HepG2 (cell line): Measurements from ENCODE around the gene UBALD1. TPM values are rescaled to one million over a fixed set of nuclear protein-coding genes. Genes with fewer than 3 reads are reported as not detected.

Source experiments
- BHLHE40 ChIP-seq: IDR thresholded peaks from 2 replicates; pipeline ENCODE4 v1.6.1; 2011; ENCODE audit warnings: low read length, improper control_type of control experiment
- GABPB1 ChIP-seq: IDR thresholded peaks from 2 replicates; pipeline ENCODE4 v1.6.1; 2016; ENCODE audit warnings: mild to moderate bottlenecking, missing genetic modification reagents, moderate library complexity, missing compliant biosample characterization
- JARID2 ChIP-seq: sonication (generic); formaldehyde crosslinking; IDR thresholded peaks from 2 replicates; pipeline ENCODE4 v1.8.1; 2023; ENCODE audit warnings: missing genetic modification reagents, inconsistent platforms; ENCODE audit not compliant: insufficient replicate concordance
- MAX ChIP-seq: IDR thresholded peaks from 2 replicates; pipeline ENCODE4 v1.6.1; 2012; ENCODE audit warnings: inconsistent platforms
- NFE2 ChIP-seq: sonication (generic); formaldehyde crosslinking; IDR thresholded peaks from 2 replicates; pipeline ENCODE4 v1.4.0; 2020; ENCODE audit warnings: missing genetic modification reagents
- NFIC ChIP-seq: IDR thresholded peaks from 2 replicates; pipeline ENCODE4 v1.6.1; 2012; ENCODE audit warnings: mild to moderate bottlenecking, low read length, inconsistent platforms
- NONO ChIP-seq, 2 experiments: fragments of 450-650 bp in 1 of 2; sonication (generic) in 1 of 2; formaldehyde crosslinking in 1 of 2; IDR thresholded peaks in 1 of 2; conservative IDR thresholded peaks in 1 of 2; 2 replicates each; pipeline versions ENCODE4 v1.6.1 to v1.8.0; 2017 to 2022; ENCODE audit warnings: mild to moderate bottlenecking in 1 of 2, missing genetic modification reagents in 1 of 2, moderate library complexity in 1 of 2
- PRDM15 ChIP-seq: sonication (generic); formaldehyde crosslinking; IDR thresholded peaks from 2 replicates; pipeline ENCODE4 v1.4.0; 2020; ENCODE audit warnings: missing genetic modification reagents
- REST ChIP-seq, 2 experiments: IDR thresholded peaks; 2 replicates each; pipeline ENCODE4 v1.6.1; 2011 to 2012; ENCODE audit warnings: low read length in 2 of 2, borderline replicate concordance in 1 of 2, low read depth in 1 of 2, mild to moderate bottlenecking in 1 of 2, moderate library complexity in 1 of 2
- SMYD3 ChIP-seq: sonication (generic); formaldehyde crosslinking; IDR thresholded peaks from 2 replicates; pipeline ENCODE4 v1.8.1; 2023; ENCODE audit warnings: mild to moderate bottlenecking, missing genetic modification reagents
- SYNCRIP ChIP-seq: fragments of 200-400 bp; formaldehyde crosslinking; IDR thresholded peaks from 2 replicates; pipeline ENCODE4 v1.6.1; 2018; ENCODE audit warnings: mild to moderate bottlenecking, low read depth, low read length; ENCODE audit not compliant: insufficient read depth
- TOPORS ChIP-seq: sonication (generic); formaldehyde crosslinking; IDR thresholded peaks from 2 replicates; pipeline ENCODE4 v1.8.0; 2023; ENCODE audit warnings: mild to moderate bottlenecking, missing genetic modification reagents
- WIZ ChIP-seq: sonication (generic); formaldehyde crosslinking; IDR thresholded peaks from 2 replicates; pipeline ENCODE4 v1.5.1; 2020; ENCODE audit warnings: mild to moderate bottlenecking, missing genetic modification reagents
- ZBTB20 ChIP-seq: sonication (generic); formaldehyde crosslinking; IDR thresholded peaks from 2 replicates; pipeline ENCODE4 v1.8.1; 2023; ENCODE audit warnings: missing genetic modification reagents, low read depth, mild to moderate bottlenecking, borderline replicate concordance
- ZFP1 ChIP-seq: IDR thresholded peaks from 2 replicates; pipeline ENCODE4 v1.6.1; 2016
- ZFP82 ChIP-seq: sonication (generic); formaldehyde crosslinking; IDR thresholded peaks from 2 replicates; pipeline ENCODE4 v1.5.1; 2020; ENCODE audit warnings: mild to moderate bottlenecking, missing genetic modification reagents, borderline replicate concordance
- ZMAT5 ChIP-seq: sonication (generic); formaldehyde crosslinking; IDR thresholded peaks from 2 replicates; pipeline ENCODE4 v1.5.0; 2020; ENCODE audit warnings: mild to moderate bottlenecking, low read depth, missing genetic modification reagents, borderline replicate concordance
- ZNF20 ChIP-seq: sonication (generic); formaldehyde crosslinking; IDR thresholded peaks from 2 replicates; pipeline ENCODE4 v1.4.0; 2020; ENCODE audit warnings: mild to moderate bottlenecking, moderate library complexity, missing genetic modification reagents
- ZNF253 ChIP-seq: sonication (generic); formaldehyde crosslinking; IDR thresholded peaks from 2 replicates; pipeline ENCODE4 v1.8.0; 2022; ENCODE audit warnings: mild to moderate bottlenecking, missing genetic modification reagents, borderline replicate concordance
- ZNF263 ChIP-seq: sonication (generic); formaldehyde crosslinking; IDR thresholded peaks from 2 replicates; pipeline ENCODE4 v1.4.0; 2020; ENCODE audit warnings: missing genetic modification reagents
- ZNF501 ChIP-seq: sonication (generic); formaldehyde crosslinking; IDR thresholded peaks from 2 replicates; pipeline ENCODE4 v1.5.1; 2020; ENCODE audit warnings: mild to moderate bottlenecking, moderate library complexity, missing genetic modification reagents
- ZNF709 ChIP-seq: sonication (generic); formaldehyde crosslinking; IDR thresholded peaks from 2 replicates; pipeline ENCODE4 v1.5.0; 2020; ENCODE audit warnings: mild to moderate bottlenecking, missing genetic modification reagents
- polyA plus RNA-seq, 8 experiments: library from polyadenylated mRNA; depleted of rRNA in 3 of 8; stranded (reverse) in 7 of 8; unstranded in 1 of 8; fragments of >200 nt; fragmentation: Illumina TruSeq in 4 of 8; extraction: Trizol in 4 of 8; gene quantifications; 2 replicates each; pipeline versions ENCODE4 v1.2.1 to v1.2.3, GENCODE V29; 2011 to 2016; ENCODE audit warnings: low read depth in 4 of 8, missing spikeins in 1 of 8, mixed read lengths in 1 of 8; ENCODE audit not compliant: insufficient read depth in 1 of 8
- total RNA-seq, 5 experiments: library from RNA; depleted of rRNA; stranded (reverse); fragments of >200 nt; fragmentation: Illumina TruSeq; extraction: Trizol; gene quantifications; 2 replicates each; pipeline ENCODE4 v1.2.3, GENCODE V29; 2016; ENCODE audit warnings: low read depth in 1 of 5

Gene UBALD1
- total and polyA plus RNA-seq, 2 of the 13 experiments (the other 11 are each of a cell fraction or from before 2014, with no cell fraction given) = 6.8 to 12.3 TPM

GRCh38 chr16:4624827-4625559 is 10.3 kb upstream of the UBALD1 start (continued):
- TF ChIP-seq ZMAT5 (CRISPR knock-in tag) (no peak), ZBTB20 (CRISPR knock-in tag) (no peak; the same call in 1 of the 2 replicates), SYNCRIP (no peak), ZNF20 (CRISPR knock-in tag) (no peak), NFE2 (CRISPR knock-in tag) (no peak), TOPORS (CRISPR knock-in tag) (peak; percentile 73; the same call in 1 of the 2 replicates), WIZ (no peak), ZNF501 (CRISPR knock-in tag) (no peak), JARID2 (no peak), ZFP1 (no peak), ZNF253 (peak; percentile 72; the same call in 1 of the 2 replicates), NONO (IDR thresholded peaks at IDR 0.05) (no peak), NONO (CRISPR knock-in tag; conservative IDR thresholded peaks at IDR 0.05) (peak; percentile 18; the same call in 1 of the 2 replicates), ZNF709 (peak; percentile 8; the same call in 1 of the 2 replicates), PRDM15 (CRISPR knock-in tag) (0 out of 2 replicates have a peak, but pooled peaks have one; percentile 51), GABPB1 (CRISPR knock-in tag) (peak; percentile 61; the same call in 1 of the 2 replicates), SMYD3 (CRISPR knock-in tag) (no peak), MAX (peak; percentile 58), ZFP82 (CRISPR knock-in tag) (no peak), REST (IDR thresholded peaks at IDR 0.05; ENCODE audit: borderline replicate concordance in 1 of 2, low read depth in 1 of 2, low read length in 2 of 2) (no peak), NFIC (no peak), BHLHE40 (no peak), ZNF263 (0 out of 2 replicates have a peak, but pooled peaks have one; percentile 15)
